Neutrophil (primary cell): ENCODE results near the gene CPA5.
"Not testable (repeated sequence)": the region's sequence is repeated elsewhere in the genome, so short reads cannot be mapped to it uniquely, and the experiment has no call there.

ENCODE experiments used
- H3K27ac ChIP-seq: fragments of 200-600 bp; sonication (generic); 2 replicates; pipeline ENCODE4 v1.5.1; 2016; ENCODE audit warnings: mild to moderate bottlenecking, moderate library complexity
- H3K27me3 ChIP-seq: fragments of 200-600 bp; sonication (generic); 2 replicates; pipeline ENCODE4 v1.6.0; 2016; ENCODE audit warnings: mild to moderate bottlenecking
- H3K36me3 ChIP-seq: fragments of 200-600 bp; sonication (generic); 2 replicates; pipeline ENCODE4 v1.5.1; 2017
- H3K4me1 ChIP-seq, 2 experiments: fragments of 200-600 bp in 1 of 2; sonication (generic) in 1 of 2; 1 replicate in 1 of 2; 2 replicates in 1 of 2; pipeline versions ENCODE4 v1.5.1 to v1.6.1; 2013 to 2016; ENCODE audit warnings: low read depth in 1 of 2, low read length in 1 of 2, mild to moderate bottlenecking in 1 of 2, moderate library complexity in 1 of 2; ENCODE audit not compliant: control insufficient read depth in 1 of 2, insufficient read depth in 1 of 2
- H3K4me3 ChIP-seq, 2 experiments: fragments of 200-600 bp in 1 of 2; sonication (generic) in 1 of 2; 1 replicate in 1 of 2; 2 replicates in 1 of 2; pipeline ENCODE4 v1.5.1; 2013 to 2016; ENCODE audit warnings: low read depth in 1 of 2, low read length in 1 of 2, mild to moderate bottlenecking in 1 of 2, moderate library complexity in 1 of 2
- H3K9me3 ChIP-seq: fragments of 200-600 bp; sonication (generic); 2 replicates; pipeline ENCODE4 v1.5.1; 2016
- CTCF ChIP-seq: fragments of 200-600 bp; sonication (generic); IDR thresholded peaks from 2 replicates; pipeline ENCODE4 v1.5.1; 2016; ENCODE audit warnings: antibody characterized with exemption

The CPA5 gene

GRCh38 chr7:130304878-130305277, 39.7 kb upstream of the CPA5 start:
- Histone ChIP-seq H3K4me1 (no peaks in the 10 kb centered on the region), H3K9me3 (no peaks in the 10 kb centered on the region), H3K27me3 (no peaks in the 10 kb centered on the region), H3K4me3 (no peak overlapping the region), H3K27ac (no peak overlapping the region), H3K36me3 (no peaks in the 10 kb centered on the region)
- TF ChIP-seq CTCF, result no peak

GRCh38 chr7:130305433-130306042, 39.1 kb upstream of the CPA5 start:
- Histone ChIP-seq H3K36me3 (no peaks in the 10 kb centered on the region), H3K4me3 (no peak overlapping the region), H3K27ac (no peak overlapping the region)

GRCh38 chr7:130309986-130310385, 34.6 kb upstream of the CPA5 start:
- H3K4me1 ChIP-seq, result no peaks in the 10 kb centered on the region
- H3K27ac ChIP-seq, result no peak overlapping the region
- H3K27me3 ChIP-seq, result no peaks in the 10 kb centered on the region
- no peaks in the 10 kb centered on the region for H3K36me3 ChIP-seq
- TF ChIP-seq CTCF, result no peak
- H3K9me3 ChIP-seq, result no peaks in the 10 kb centered on the region
- no peak overlapping the region for H3K4me3 ChIP-seq

More at GRCh38 chr7:130305433-130306042, 39.1 kb upstream of the CPA5 start:
- Histone ChIP-seq H3K9me3 (no peaks in the 10 kb centered on the region), H3K27me3 (no peaks in the 10 kb centered on the region), H3K4me1 (no peaks in the 10 kb centered on the region)
- no peak for TF ChIP-seq CTCF

GRCh38 chr7:130314305-130314704, 30.3 kb upstream of the CPA5 start:
- Histone ChIP-seq H3K36me3 (no peaks in the 10 kb centered on the region), H3K27me3 (no peaks in the 10 kb centered on the region), H3K4me3 (no peak overlapping the region), H3K27ac (no peak overlapping the region), H3K4me1 (no peaks in the 10 kb centered on the region), H3K9me3 (no peaks in the 10 kb centered on the region)
- no peak for TF ChIP-seq CTCF

- Histone ChIP-seq H3K36me3 (no peaks in the 10 kb centered on the region), H3K4me3 (no peak overlapping the region), H3K4me1 (no peaks in the 10 kb centered on the region), H3K27ac (no peak overlapping the region), H3K27me3 (no peaks in the 10 kb centered on the region), H3K9me3 (no peaks in the 10 kb centered on the region)
- TF ChIP-seq CTCF, result no peak
Measured at GRCh38 chr7:130319541-130319940, 25.1 kb upstream of the CPA5 start.

GRCh38 chr7:130321542-130322229, 22.9 kb upstream of the CPA5 start:
- not testable (repeated sequence) for H3K4me3 ChIP-seq

More at GRCh38 chr7:130321542-130322229, 22.9 kb upstream of the CPA5 start:
- H3K36me3 ChIP-seq, H3K4me1 ChIP-seq, H3K9me3 ChIP-seq, H3K27me3 ChIP-seq, H3K27ac ChIP-seq: not testable (repeated sequence)
